HEK293 (cell line): ENCODE results near the gene OR2V2.

Experiments used
- CTCF ChIA-PET: fragments of 350-600 bp; formaldehyde crosslinking; extraction: SDS; loops from one replicate; lab custom pipeline; 2021; ENCODE audit warnings: antibody characterized with exemption; lab: Yijun Ruan, JAX
- POLR2A ChIA-PET: fragments of 300-600 bp; formaldehyde crosslinking; extraction: SDS; loops from one replicate; lab custom pipeline; 2020; ENCODE audit warnings: antibody characterized with exemption, inconsistent platforms; lab: Yijun Ruan, JAX
- H3K27ac ChIP-seq: fragments of 200-500 bp; sonication (Bioruptor generic); 2 replicates; pipeline ENCODE4 v1.5.1; 2014; ENCODE audit warnings: low read depth, low read length, control low read depth, inconsistent platforms; ENCODE audit errors: extremely low read depth
- H3K36me3 ChIP-seq, 2 experiments: fragments of 200-500 bp in 1 of 2; sonication (Bioruptor generic) in 1 of 2; 1 replicate in 1 of 2; 2 replicates in 1 of 2; pipeline ENCODE4 v1.5.1; 2014 to 2017; ENCODE audit warnings: inconsistent platforms in 2 of 2, low read length in 2 of 2; ENCODE audit not compliant: control insufficient read depth in 2 of 2, insufficient read depth in 1 of 2
- H3K4me1 ChIP-seq: fragments of 200-500 bp; sonication (Bioruptor generic); 2 replicates; pipeline ENCODE4 v1.5.1; 2014; ENCODE audit warnings: mild to moderate bottlenecking, low read length, inconsistent platforms; ENCODE audit not compliant: control insufficient read depth, insufficient read depth
- H3K4me3 ChIP-seq: 2 replicates; pipeline ENCODE4 v1.5.1; 2011; ENCODE audit warnings: low read depth, mild to moderate bottlenecking, control low read depth, low read length, moderate library complexity
- H3K9me3 ChIP-seq: fragments of 200-500 bp; sonication (Bioruptor generic); 2 replicates; pipeline ENCODE4 v1.5.1; 2014; ENCODE audit warnings: low read depth, low read length, inconsistent platforms; ENCODE audit not compliant: control insufficient read depth, insufficient read depth
- CTCF ChIP-seq: fragments of 450-650 bp; formaldehyde crosslinking; IDR thresholded peaks from 2 replicates; pipeline ENCODE4 v1.5.1; 2016; ENCODE audit warnings: missing biosample characterization, missing genetic modification characterization
- GLIS2 ChIP-seq: fragments of 450-650 bp; formaldehyde crosslinking; IDR thresholded peaks from 2 replicates; pipeline ENCODE4 v1.5.1; 2016; ENCODE audit warnings: missing biosample characterization, missing genetic modification characterization
- HIC1 ChIP-seq: fragments of 450-650 bp; formaldehyde crosslinking; IDR thresholded peaks from 2 replicates; pipeline ENCODE4 v1.5.1; 2016; ENCODE audit warnings: missing biosample characterization, missing genetic modification characterization
- MYNN ChIP-seq: fragments of 450-650 bp; formaldehyde crosslinking; IDR thresholded peaks from 2 replicates; pipeline ENCODE4 v1.5.1; 2016; ENCODE audit warnings: missing biosample characterization, missing genetic modification characterization, borderline replicate concordance
- PATZ1 ChIP-seq: fragments of 450-650 bp; formaldehyde crosslinking; IDR thresholded peaks from 2 replicates; pipeline ENCODE4 v1.5.1; 2016; ENCODE audit warnings: missing biosample characterization, missing genetic modification characterization
- SCRT2 ChIP-seq: fragments of 450-650 bp; formaldehyde crosslinking; IDR thresholded peaks from 2 replicates; pipeline ENCODE4 v1.5.1; 2016; ENCODE audit warnings: missing biosample characterization, missing genetic modification characterization
- ZIC2 ChIP-seq: fragments of 450-650 bp; formaldehyde crosslinking; IDR thresholded peaks from 2 replicates; pipeline ENCODE4 v1.5.1; 2016; ENCODE audit warnings: missing biosample characterization, missing genetic modification characterization
- ZNF121 ChIP-seq: fragments of 450-650 bp; formaldehyde crosslinking; IDR thresholded peaks from 2 replicates; pipeline ENCODE4 v1.5.1; 2016; ENCODE audit warnings: missing biosample characterization, missing genetic modification characterization
- ZNF449 ChIP-seq: fragments of 450-650 bp; formaldehyde crosslinking; IDR thresholded peaks from 2 replicates; pipeline ENCODE4 v1.5.1; 2017; ENCODE audit warnings: missing biosample characterization, mild to moderate bottlenecking, missing genetic modification characterization, moderate library complexity
- ZNF623 ChIP-seq: fragments of 450-650 bp; formaldehyde crosslinking; IDR thresholded peaks from 2 replicates; pipeline ENCODE4 v1.5.1; 2016; ENCODE audit warnings: missing biosample characterization, missing genetic modification characterization

OR2V2 gene

GRCh38 chr5:181194489-181195248 is 47.3 kb downstream of the OR2V2 start:
- no peaks in the 10 kb centered on the region for H3K36me3 ChIP-seq
- no peak overlapping the region for H3K27ac ChIP-seq
- H3K9me3 ChIP-seq = no peaks in the 10 kb centered on the region
- POLR2A ChIA-PET = interaction anchor here (6.8 kb wide), 1 partner anchor 12 kb away, joined by 86 read pairs; the partner anchor contains the start of gene TRIM7
- H3K4me3 ChIP-seq = no peak overlapping the region
- H3K4me1 ChIP-seq = no peaks in the 10 kb centered on the region
- TF ChIP-seq ZNF449 (0 out of 2 replicates have a peak, but pooled peaks have one; percentile 35), ZIC2 (tag by site-specific recombination) (peak; percentile 51), ZNF121 (tag by site-specific recombination) (no peak)
- TF ChIP-seq, all 188 proteins: peak for 2
- CTCF ChIA-PET = no interaction called here

- no peak for TF ChIP-seq MYNN (tag by site-specific recombination)
- peak; percentile 54 for TF ChIP-seq SCRT2 (tag by site-specific recombination)
- CTCF ChIA-PET = no interaction called here
- Histone ChIP-seq H3K27ac (no peak overlapping the region), H3K9me3 (no peaks in the 10 kb centered on the region), H3K4me3 (no peak overlapping the region), H3K36me3 (no peaks in the 10 kb centered on the region), H3K4me1 (no peaks in the 10 kb centered on the region)
- POLR2A ChIA-PET = interaction anchor here (6.8 kb wide), 1 partner anchor 11 kb away, joined by 86 read pairs; the partner anchor contains the start of gene TRIM7
These were observed 47.9 kb downstream of the OR2V2 start for GRCh38 chr5:181195249-181195761.

GRCh38 chr5:181197326-181197951 is 50.1 kb downstream of the OR2V2 start:
- Histone ChIP-seq H3K27ac (no peak overlapping the region), H3K4me1 (no peaks in the 10 kb centered on the region), H3K36me3 (no peaks in the 10 kb centered on the region), H3K4me3 (no peak overlapping the region), H3K9me3 (no peaks in the 10 kb centered on the region)
- no peak for TF ChIP-seq ZNF449
- TF ChIP-seq ZNF623 (tag by site-specific recombination) = peak; percentile 64
- ChIA-PET POLR2A (interaction anchor here (0.6 to 2.2 kb wide), 3 partner anchors 10 to 26 kb away, joined by 4 to 10 read pairs (median 6); partner anchors contain the start of gene TRIM41), CTCF (interaction anchor here (1.0 kb wide), 1 partner anchor 13 kb away, joined by 5 read pairs; no protein-coding TSS in a partner anchor)

GRCh38 chr5:181198106-181198685 is 50.8 kb downstream of the OR2V2 start:
- H3K36me3 ChIP-seq = no peaks in the 10 kb centered on the region
- TF ChIP-seq GLIS2 (tag by site-specific recombination) (peak; percentile 38; the same call in 1 of the 2 replicates), ZNF623 (tag by site-specific recombination) (no peak), HIC1 (tag by site-specific recombination) (peak; percentile 49; the same call in 1 of the 2 replicates), CTCF (tag by site-specific recombination) (no peak), PATZ1 (tag by site-specific recombination) (peak; percentile 48)
- no peak overlapping the region for H3K27ac ChIP-seq
- ChIA-PET POLR2A (interaction anchor here (0.6 to 2.2 kb wide), 4 partner anchors 9 to 46 kb away, joined by 3 to 10 read pairs (median 5); partner anchors contain the start of genes RACK1 and TRIM41), CTCF (interaction anchor here (1.0 kb wide), 1 partner anchor 13 kb away, joined by 5 read pairs; no protein-coding TSS in a partner anchor)
- H3K4me3 ChIP-seq = no peak overlapping the region
- no peaks in the 10 kb centered on the region for H3K4me1 ChIP-seq
- H3K9me3 ChIP-seq = no peaks in the 10 kb centered on the region
